Gastroesophageal sphincter (tissue), 3 donors: ENCODE data around the gene ADAMTS17.

Source experiments
- CTCF ChIP-seq, 4 experiments: fragments of 200-600 bp in 2 of 4; fragments of 450-650 bp in 2 of 4; sonication (generic) in 1 of 4; IDR thresholded peaks; one replicate each; pipeline ENCODE4 v1.5.1; 2017 to 2019; ENCODE audit warnings: antibody characterized with exemption in 4 of 4, mild to moderate bottlenecking in 2 of 4, moderate library complexity in 2 of 4
- EP300 ChIP-seq: sonication (generic); formaldehyde crosslinking; IDR thresholded peaks from one replicate; pipeline ENCODE4 v1.6.1; 2017; ENCODE audit warnings: antibody characterized with exemption, mild to moderate bottlenecking
- POLR2A ChIP-seq, 2 donors: fragments of 450-650 bp; IDR thresholded peaks; one replicate each; pipeline ENCODE4 v1.6.1; 2017; ENCODE audit warnings: antibody characterized with exemption in 2 of 2, mild to moderate bottlenecking in 2 of 2, moderate library complexity in 1 of 2

GRCh38 chr15:100082761-100083402, 258.9 kb downstream of the ADAMTS17 start:
- no peak for TF ChIP-seq EP300
- no peak for TF ChIP-seq CTCF (IDR thresholded peaks at IDR 0.05)
- no peak for TF ChIP-seq POLR2A (IDR thresholded peaks at IDR 0.05)
